Peyer's patch (tissue), 4 donors: ENCODE data around the gene EPB41L4B.

ENCODE experiments used
- POLR2A ChIP-seq, 2 donors: fragments of 450-650 bp; IDR thresholded peaks; one replicate each; pipeline ENCODE4 v1.5.1; 2017; ENCODE audit warnings: antibody characterized with exemption in 2 of 2, mild to moderate bottlenecking in 2 of 2, moderate library complexity in 2 of 2
- TF ChIP-seq, protein P1 (sequence below), 6 experiments: fragments of 450-650 bp in 4 of 6; fragments of 200-600 bp in 2 of 6; sonication (generic) in 1 of 6; IDR thresholded peaks; one replicate each; pipeline ENCODE4 v1.5.1; 2017 to 2019; ENCODE audit warnings: antibody characterized with exemption in 6 of 6, mild to moderate bottlenecking in 3 of 6, moderate library complexity in 1 of 6

GRCh38 chr9:109190151-109190550 lies 130.7 kb downstream of the EPB41L4B start:
- TF ChIP-seq, protein P1, sequence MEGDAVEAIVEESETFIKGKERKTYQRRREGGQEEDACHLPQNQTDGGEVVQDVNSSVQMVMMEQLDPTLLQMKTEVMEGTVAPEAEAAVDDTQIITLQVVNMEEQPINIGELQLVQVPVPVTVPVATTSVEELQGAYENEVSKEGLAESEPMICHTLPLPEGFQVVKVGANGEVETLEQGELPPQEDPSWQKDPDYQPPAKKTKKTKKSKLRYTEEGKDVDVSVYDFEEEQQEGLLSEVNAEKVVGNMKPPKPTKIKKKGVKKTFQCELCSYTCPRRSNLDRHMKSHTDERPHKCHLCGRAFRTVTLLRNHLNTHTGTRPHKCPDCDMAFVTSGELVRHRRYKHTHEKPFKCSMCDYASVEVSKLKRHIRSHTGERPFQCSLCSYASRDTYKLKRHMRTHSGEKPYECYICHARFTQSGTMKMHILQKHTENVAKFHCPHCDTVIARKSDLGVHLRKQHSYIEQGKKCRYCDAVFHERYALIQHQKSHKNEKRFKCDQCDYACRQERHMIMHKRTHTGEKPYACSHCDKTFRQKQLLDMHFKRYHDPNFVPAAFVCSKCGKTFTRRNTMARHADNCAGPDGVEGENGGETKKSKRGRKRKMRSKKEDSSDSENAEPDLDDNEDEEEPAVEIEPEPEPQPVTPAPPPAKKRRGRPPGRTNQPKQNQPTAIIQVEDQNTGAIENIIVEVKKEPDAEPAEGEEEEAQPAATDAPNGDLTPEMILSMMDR (IDR thresholded peaks at IDR 0.05), result no peak
- TF ChIP-seq POLR2A (IDR thresholded peaks at IDR 0.05), result no peak
